ENCODE data around the gene FERMT3.

- TF ChIP-seq CTCF (IDR thresholded peaks at IDR 0.05; ENCODE audit: control extremely low read depth in 1 of 3, insufficient read depth in 1 of 3, low read depth in 1 of 3, low read length in 3 of 3) (no peak), RBBP5 (IDR thresholded peaks at IDR 0.05; ENCODE audit: borderline replicate concordance, low read depth, low read length) (no peak), ZNF274 (IDR thresholded peaks at IDR 0.05; ENCODE audit: borderline replicate concordance, extremely low read depth, low read length) (no peak), EZH2 (IDR thresholded peaks at IDR 0.05; ENCODE audit: low read depth, low read length, severe bottlenecking) (no peak), SUZ12 (IDR thresholded peaks at IDR 0.05; ENCODE audit: low read length) (no peak), ATF3 (IDR thresholded peaks at IDR 0.05; ENCODE audit: insufficient read depth, low read depth, low read length) (no peak), SP2 (IDR thresholded peaks at IDR 0.05; ENCODE audit: low read length) (no peak), EP300 (IDR thresholded peaks at IDR 0.05; ENCODE audit: borderline replicate concordance in 1 of 2, low read depth in 2 of 2, low read length in 2 of 2) (no peak), BCL11A (IDR thresholded peaks at IDR 0.05; ENCODE audit: low read depth in 2 of 2, low read length in 2 of 2) (no peak), CREB1 (IDR thresholded peaks at IDR 0.05) (no peak), POLR2AphosphoS5 (IDR thresholded peaks at IDR 0.05; ENCODE audit: low read depth, low read length) (no peak), NANOG (IDR thresholded peaks at IDR 0.05; ENCODE audit: insufficient read depth, low read depth, low read length, poor library complexity, severe bottlenecking) (no peak), RAD21 (IDR thresholded peaks at IDR 0.05 in 1 of 2, conservative IDR thresholded peaks at IDR 0.05 in 1 of 2; ENCODE audit: low read depth in 2 of 2, low read length in 2 of 2) (no peak)
Observed at GRCh38 chr11:64259533-64260067, 53.1 kb downstream of the FERMT3 start.

Data from H1 (cell line).